ENCODE measurements around the gene PDS5B. TPM values are rescaled to one million over a fixed set of nuclear protein-coding genes. Genes with fewer than 3 reads are reported as not detected.

The PDS5B gene
- total RNA-seq, 1 donor from 2014 or later, result 19.6 TPM

- no peaks in the 10 kb centered on the region for H3K36me3 ChIP-seq (ENCODE audit: control insufficient read depth, insufficient read depth, low read length)
- no peaks in the 10 kb centered on the region for H3K27me3 ChIP-seq (ENCODE audit: control insufficient read depth, insufficient read depth, low read length)
- H3K4me3 ChIP-seq (ENCODE audit: low read depth, low read length), result no peak overlapping the region
- no peak for DNase-seq (ENCODE audit: low read depth)
- TF ChIP-seq CTCF (IDR thresholded peaks at IDR 0.05; ENCODE audit: insufficient read depth, low read length, poor library complexity, severe bottlenecking), result no peak
Observed at GRCh38 chr13:32642858-32643257, 56.6 kb downstream of the PDS5B start.

DNA sequence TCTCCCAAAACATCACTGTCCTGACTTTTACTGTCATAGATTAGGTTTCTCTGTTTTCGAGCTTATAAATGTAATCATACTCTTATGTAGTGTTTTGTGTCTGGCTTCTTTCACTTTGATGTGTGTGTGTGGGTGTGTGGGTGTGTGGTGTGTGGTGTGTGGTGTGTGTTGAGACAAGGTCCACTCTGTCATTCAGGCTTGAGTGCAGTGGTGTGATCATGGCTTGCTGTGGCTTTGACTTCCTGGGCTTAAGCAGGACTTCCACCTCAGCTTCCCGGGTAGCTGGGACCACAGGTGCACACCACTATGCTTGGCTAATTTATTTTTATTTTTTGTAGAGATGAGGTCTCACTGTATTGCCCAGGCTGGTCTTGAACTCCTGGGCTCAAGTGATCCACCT, 59.6 kb downstream of the PDS5B start:
- DNase-seq (ENCODE audit: low read depth), result no peak
- TF ChIP-seq CTCF (IDR thresholded peaks at IDR 0.05; ENCODE audit: insufficient read depth, low read length, poor library complexity, severe bottlenecking), result no peak
- Histone ChIP-seq H3K36me3 (ENCODE audit: control insufficient read depth, insufficient read depth, low read length) (no peaks in the 10 kb centered on the region), H3K4me3 (ENCODE audit: low read depth, low read length) (no peak overlapping the region), H3K27me3 (ENCODE audit: control insufficient read depth, insufficient read depth, low read length) (no peaks in the 10 kb centered on the region)

GRCh38 chr13:32647926-32648325, 61.7 kb downstream of the PDS5B start:
- Histone ChIP-seq H3K36me3 (ENCODE audit: control insufficient read depth, insufficient read depth, low read length) (no peaks in the 10 kb centered on the region), H3K4me3 (ENCODE audit: low read depth, low read length) (no peak overlapping the region), H3K27me3 (ENCODE audit: control insufficient read depth, insufficient read depth, low read length) (no peaks in the 10 kb centered on the region)
- DNase-seq (ENCODE audit: low read depth), result no peak
- no peak for TF ChIP-seq CTCF (IDR thresholded peaks at IDR 0.05; ENCODE audit: insufficient read depth, low read length, poor library complexity, severe bottlenecking)

DNA sequence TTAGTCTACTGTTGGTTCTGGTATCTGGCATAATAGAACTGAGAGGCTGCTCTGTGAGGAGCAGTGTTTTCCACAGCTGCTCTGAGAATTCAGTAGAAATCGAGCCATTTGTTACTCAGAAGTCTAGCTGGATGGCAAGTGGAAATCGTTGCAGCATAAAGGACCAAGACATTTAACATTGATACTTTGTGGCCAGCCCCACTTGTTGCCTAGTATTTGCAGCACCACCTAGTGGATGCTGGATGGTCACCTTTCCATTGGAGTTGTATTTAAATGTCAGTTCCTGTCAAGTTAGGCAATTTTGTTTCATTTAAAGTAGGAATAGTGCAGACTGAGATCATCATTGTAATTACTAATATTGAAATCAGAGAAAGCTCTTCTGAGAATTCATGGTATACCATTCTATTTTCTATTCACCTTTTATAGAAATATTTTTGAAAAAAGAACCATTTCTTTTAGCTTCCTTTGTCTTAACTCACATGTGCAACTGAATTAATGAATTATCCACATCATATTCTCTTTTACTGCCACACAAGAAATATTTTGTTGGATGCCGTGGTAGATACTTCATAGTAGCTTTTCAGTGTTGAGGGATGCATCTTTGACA, 64.6 kb downstream of the PDS5B start:
- DNase-seq (ENCODE audit: low read depth), result peak; percentile 25
- TF ChIP-seq CTCF (IDR thresholded peaks at IDR 0.05; ENCODE audit: insufficient read depth, low read length, poor library complexity, severe bottlenecking), result peak; percentile 85
- no peaks in the 10 kb centered on the region for H3K27me3 ChIP-seq (ENCODE audit: control insufficient read depth, insufficient read depth, low read length)
- no peaks in the 10 kb centered on the region for H3K36me3 ChIP-seq (ENCODE audit: control insufficient read depth, insufficient read depth, low read length)
- no peak overlapping the region for H3K4me3 ChIP-seq (ENCODE audit: low read depth, low read length)

- no peak for TF ChIP-seq CTCF (IDR thresholded peaks at IDR 0.05; ENCODE audit: insufficient read depth, low read length, poor library complexity, severe bottlenecking)
Observed at GRCh38 chr13:32657309-32657708, 71.1 kb downstream of the PDS5B start.

DNA sequence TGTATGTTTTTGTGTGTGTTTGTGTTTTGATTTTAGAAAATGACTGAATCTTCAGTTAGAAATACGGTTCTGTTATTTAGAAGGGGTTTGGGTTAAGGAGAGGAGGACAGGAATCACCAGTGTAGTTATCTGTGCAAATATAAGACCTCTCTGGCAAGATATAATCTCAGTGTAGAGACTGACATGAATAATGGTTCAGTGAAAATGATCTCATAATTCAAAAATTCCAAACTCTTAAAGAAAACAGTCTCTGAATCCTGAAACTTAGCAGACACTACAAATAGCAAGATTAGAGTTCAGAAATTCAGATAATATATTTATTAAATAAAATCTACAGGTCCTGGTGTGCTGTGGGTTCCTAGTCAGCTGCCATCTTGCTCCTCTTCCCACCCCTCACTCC, 73.5 kb downstream of the PDS5B start:
- no peaks in the 10 kb centered on the region for H3K27me3 ChIP-seq (ENCODE audit: control insufficient read depth, insufficient read depth, low read length)
- DNase-seq (ENCODE audit: low read depth), result no peak
- TF ChIP-seq CTCF (IDR thresholded peaks at IDR 0.05; ENCODE audit: insufficient read depth, low read length, poor library complexity, severe bottlenecking), result no peak
- no peak overlapping the region for H3K4me3 ChIP-seq (ENCODE audit: low read depth, low read length)
- H3K36me3 ChIP-seq (ENCODE audit: control insufficient read depth, insufficient read depth, low read length), result no peaks in the 10 kb centered on the region

More at GRCh38 chr13:32657309-32657708, 71.1 kb downstream of the PDS5B start:
- DNase-seq (ENCODE audit: low read depth), result no peak
- no peaks in the 10 kb centered on the region for H3K36me3 ChIP-seq (ENCODE audit: control insufficient read depth, insufficient read depth, low read length)
- no peaks in the 10 kb centered on the region for H3K27me3 ChIP-seq (ENCODE audit: control insufficient read depth, insufficient read depth, low read length)
- no peak overlapping the region for H3K4me3 ChIP-seq (ENCODE audit: low read depth, low read length)
